ENCODE data around the gene SCT.

Gene SCT

DNA sequence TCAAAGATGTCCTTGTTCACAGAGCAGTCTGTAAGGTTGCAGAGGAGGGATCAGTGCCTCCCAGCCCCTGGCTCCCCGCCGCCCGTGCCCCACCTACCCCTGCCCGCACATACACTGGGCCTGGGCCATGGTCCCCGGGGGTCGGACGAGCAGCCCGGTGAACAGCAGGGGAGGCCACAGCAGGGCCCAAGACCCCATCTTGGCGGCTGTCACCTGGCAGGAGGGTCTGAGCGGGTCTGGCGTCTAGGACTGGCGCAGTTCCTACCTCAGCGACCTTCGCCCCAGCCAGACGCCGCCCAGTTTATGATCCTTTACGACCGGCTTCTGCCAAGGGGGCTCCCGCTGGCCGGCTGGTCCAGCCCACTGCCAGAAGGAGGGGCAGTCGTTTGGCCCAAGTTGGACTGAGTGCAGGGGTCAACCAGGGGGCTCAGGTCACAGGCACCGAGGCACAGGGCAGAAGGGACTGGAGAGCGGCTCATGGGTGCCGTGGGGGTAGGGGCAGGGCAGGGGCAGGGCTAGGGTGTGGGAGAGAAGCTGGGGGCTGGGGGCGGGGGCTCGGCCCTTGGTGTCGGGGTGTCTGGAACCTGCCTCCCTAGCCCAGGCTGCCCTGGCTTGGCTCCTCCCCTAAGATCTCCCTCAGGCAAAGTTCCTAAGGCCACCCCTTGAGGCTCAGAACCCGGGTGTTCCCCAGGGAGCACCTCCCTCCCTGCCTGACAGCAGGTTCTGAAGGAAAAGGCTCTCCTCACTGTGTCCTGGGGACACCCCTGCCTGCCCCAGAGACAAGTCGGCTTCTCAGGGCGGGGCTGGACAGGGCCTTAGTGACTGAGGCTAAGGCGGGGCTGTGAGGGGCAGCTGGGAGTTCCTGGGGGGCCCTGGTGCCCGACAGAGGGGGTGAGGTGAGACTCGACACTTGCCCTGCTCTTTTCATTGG is 2.0 kb downstream of the SCT start, which contains the start of gene CDHR5:
TSS of gene CDHR5 (minus strand) at position 251 of the 931 bp plus-strand sequence. CDS start at position 198, 53 bp downstream.
- Mint-ChIP-seq H3K27me3 (peaks cover 32% of the 10 kb centered on the region), H3K27ac (ENCODE audit: low read depth) (no peak within 1 kb of the TSS), H3K4me1 (peaks cover 22% of the 10 kb centered on the region), H3K4me3 (no peak within 1 kb of the TSS), H3K36me3 (ENCODE audit: insufficient read depth) (peaks cover 18% of the 10 kb centered on the region), H3K9me3 (no peaks in the 10 kb centered on the region)
- ATAC-seq (replicated peaks; ENCODE audit: extremely low read depth, poor library complexity, severe bottlenecking) (no peak), DNase-seq (ENCODE audit: low spot score in 2 of 2) (no peak)

DNA sequence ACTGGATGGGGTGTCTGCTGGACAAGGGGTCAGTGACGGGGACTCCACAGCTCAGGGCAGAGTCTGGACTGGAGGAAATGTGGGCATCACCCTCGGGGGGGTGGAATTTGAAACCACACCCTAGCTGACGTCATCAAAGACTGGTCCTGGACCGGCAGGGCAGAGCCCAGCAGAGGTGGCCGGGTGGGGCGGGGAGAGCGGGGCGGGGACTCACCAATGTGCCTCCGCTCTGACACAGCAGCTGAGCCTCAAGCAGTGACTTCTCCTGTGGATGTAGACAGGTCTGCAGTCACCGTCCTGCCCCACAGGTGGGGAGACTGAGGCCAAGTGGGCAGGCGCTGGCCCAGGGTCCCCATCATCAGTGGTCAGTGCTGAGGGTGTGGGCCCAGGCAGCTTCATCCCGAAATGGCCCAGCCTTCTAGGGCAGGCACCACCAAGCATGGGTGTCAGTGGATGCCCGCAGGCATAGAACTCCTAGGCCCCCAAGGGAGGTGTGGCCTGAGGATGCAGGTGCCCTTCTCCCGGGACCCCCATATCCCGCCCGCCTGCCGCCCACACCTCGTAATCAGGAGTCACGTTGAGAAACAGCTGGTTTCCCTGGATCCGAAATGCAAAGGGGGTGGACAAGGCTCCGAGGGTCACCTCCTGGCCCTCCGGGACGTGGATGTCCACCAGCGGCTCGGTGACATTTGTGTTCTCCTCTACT is 2.8 kb downstream of the SCT start:
- peaks cover 23% of the 10 kb centered on the region for H3K36me3 Mint-ChIP-seq (ENCODE audit: insufficient read depth)
- peaks cover 27% of the 10 kb centered on the region for H3K27me3 Mint-ChIP-seq
- no peaks in the 10 kb centered on the region for H3K9me3 Mint-ChIP-seq
- DNase-seq (ENCODE audit: low spot score in 2 of 2) (no peak), ATAC-seq (replicated peaks; ENCODE audit: extremely low read depth, poor library complexity, severe bottlenecking) (no peak)
- H3K4me3 Mint-ChIP-seq, result no peak overlapping the region
- H3K4me1 Mint-ChIP-seq, result peaks cover 17% of the 10 kb centered on the region
- H3K27ac Mint-ChIP-seq (ENCODE audit: low read depth), result no peak overlapping the region

DNA sequence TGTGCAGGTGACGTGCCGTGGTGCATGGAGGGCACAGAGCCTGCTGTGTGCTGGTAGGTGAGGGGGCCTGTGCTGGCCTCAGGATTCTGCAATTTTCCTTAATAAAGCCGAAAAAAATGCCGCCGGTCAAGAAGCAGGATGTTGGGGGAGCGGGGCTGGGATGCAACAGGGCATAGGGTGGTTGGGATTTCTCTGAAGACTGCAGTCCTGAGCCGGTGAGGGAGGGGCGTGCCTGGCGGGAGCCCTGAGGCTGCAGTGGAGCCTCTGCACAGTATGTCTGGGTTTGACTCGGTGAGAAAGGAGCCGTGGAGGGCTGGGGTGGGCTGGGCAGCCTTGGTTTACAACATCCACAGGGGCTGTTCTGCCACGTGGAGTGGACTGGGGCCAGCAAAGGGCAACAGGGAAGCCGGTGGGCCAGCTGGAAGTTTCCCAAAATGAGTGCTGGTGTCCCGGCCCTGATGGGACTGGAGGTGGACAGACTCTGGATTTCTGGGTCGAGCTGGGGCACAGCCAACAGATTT is 3.6 kb downstream of the SCT start:
- Mint-ChIP-seq H3K4me3 (no peak overlapping the region), H3K27ac (ENCODE audit: low read depth) (no peak overlapping the region), H3K4me1 (peaks cover 10% of the 10 kb centered on the region), H3K36me3 (ENCODE audit: insufficient read depth) (peaks cover 23% of the 10 kb centered on the region), H3K27me3 (peaks cover 20% of the 10 kb centered on the region), H3K9me3 (no peaks in the 10 kb centered on the region)
- ATAC-seq (replicated peaks; ENCODE audit: extremely low read depth, poor library complexity, severe bottlenecking) (no peak), DNase-seq (ENCODE audit: low spot score in 2 of 2) (no peak)

- Mint-ChIP-seq H3K36me3 (ENCODE audit: insufficient read depth) (peaks cover 21% of the 10 kb centered on the region), H3K9me3 (no peaks in the 10 kb centered on the region), H3K27me3 (peaks cover 9% of the 10 kb centered on the region), H3K4me3 (no peak overlapping the region), H3K4me1 (no peaks in the 10 kb centered on the region), H3K27ac (ENCODE audit: low read depth) (no peak overlapping the region)
- DNase-seq (ENCODE audit: low spot score in 2 of 2), result no peak
- no peak for ATAC-seq (replicated peaks; ENCODE audit: extremely low read depth, poor library complexity, severe bottlenecking)
These were observed 5.1 kb downstream of the SCT start for GRCh38 chr11:621838-622237.

- ATAC-seq (replicated peaks; ENCODE audit: extremely low read depth, poor library complexity, severe bottlenecking) (no peak), DNase-seq (ENCODE audit: low spot score in 2 of 2) (no peak)
- H3K36me3 Mint-ChIP-seq (ENCODE audit: insufficient read depth), result peaks cover 18% of the 10 kb centered on the region
- H3K27me3 Mint-ChIP-seq, result peaks cover 9% of the 10 kb centered on the region
- no peaks in the 10 kb centered on the region for H3K9me3 Mint-ChIP-seq
- peaks cover 6% of the 10 kb centered on the region for H3K4me1 Mint-ChIP-seq
- no peak overlapping the region for H3K27ac Mint-ChIP-seq (ENCODE audit: low read depth)
- no peak overlapping the region for H3K4me3 Mint-ChIP-seq
These were observed 5.8 kb downstream of the SCT start for GRCh38 chr11:620935-621814.

DNA sequence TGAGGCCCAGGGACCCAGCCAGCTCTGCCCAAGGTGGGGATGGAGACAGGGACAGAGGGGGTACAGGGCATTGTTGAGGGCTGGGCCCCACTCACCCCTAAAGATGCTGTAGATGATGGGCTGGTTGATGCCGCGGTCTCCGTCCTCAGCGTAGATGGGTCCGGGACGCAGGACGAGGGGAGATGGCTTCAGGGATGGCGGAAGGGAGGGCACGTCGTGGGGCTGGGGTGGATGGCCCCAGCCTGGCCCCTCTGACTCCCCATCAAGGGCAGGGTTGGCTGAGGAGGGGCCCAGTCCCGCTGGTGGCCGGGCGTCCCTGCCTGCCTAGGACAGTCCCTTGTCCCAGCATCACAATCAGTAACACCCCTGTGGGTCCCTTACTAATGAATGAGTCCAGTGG is 6.8 kb downstream of the SCT start:
- H3K4me1 Mint-ChIP-seq, result peaks cover 11% of the 10 kb centered on the region
- no peak overlapping the region for H3K4me3 Mint-ChIP-seq

DNA sequence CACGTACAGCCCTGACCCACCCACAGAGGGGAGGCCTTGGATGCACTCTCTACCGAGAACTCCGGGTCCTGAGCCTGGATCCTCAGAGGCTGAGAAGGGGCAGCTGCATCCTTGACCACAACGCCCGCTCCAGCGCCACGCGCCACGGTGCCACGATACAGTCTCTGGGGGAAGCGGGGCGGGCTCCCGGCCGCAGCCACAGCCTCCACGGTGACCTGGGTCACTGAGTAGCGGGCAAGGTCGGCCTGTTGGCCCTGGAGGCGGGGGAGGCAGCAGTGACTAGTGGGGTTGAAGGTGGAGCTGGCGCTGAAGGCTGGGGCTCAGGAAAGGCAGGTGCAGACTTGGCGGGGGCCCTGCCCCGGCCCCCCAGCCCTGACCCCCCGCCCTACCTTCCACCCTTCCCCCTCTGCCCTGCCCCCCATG is 7.3 kb downstream of the SCT start:
- Mint-ChIP-seq H3K4me1 (peaks cover 11% of the 10 kb centered on the region), H3K27ac (ENCODE audit: low read depth) (no peak overlapping the region), H3K27me3 (peaks cover 9% of the 10 kb centered on the region), H3K36me3 (ENCODE audit: insufficient read depth) (peaks cover 24% of the 10 kb centered on the region), H3K9me3 (no peaks in the 10 kb centered on the region), H3K4me3 (no peak overlapping the region)
- DNase-seq (ENCODE audit: low spot score in 2 of 2), result no peak
- no peak for ATAC-seq (replicated peaks; ENCODE audit: extremely low read depth, poor library complexity, severe bottlenecking)

More for the DNA sequence above, 6.8 kb downstream of the SCT start:
- DNase-seq (ENCODE audit: low spot score in 2 of 2), result no peak
- H3K36me3 Mint-ChIP-seq (ENCODE audit: insufficient read depth), result peaks cover 23% of the 10 kb centered on the region
- H3K27ac Mint-ChIP-seq (ENCODE audit: low read depth), result no peak overlapping the region
- no peaks in the 10 kb centered on the region for H3K9me3 Mint-ChIP-seq
- no peak for ATAC-seq (replicated peaks; ENCODE audit: extremely low read depth, poor library complexity, severe bottlenecking)
- H3K27me3 Mint-ChIP-seq, result peaks cover 9% of the 10 kb centered on the region

DNA sequence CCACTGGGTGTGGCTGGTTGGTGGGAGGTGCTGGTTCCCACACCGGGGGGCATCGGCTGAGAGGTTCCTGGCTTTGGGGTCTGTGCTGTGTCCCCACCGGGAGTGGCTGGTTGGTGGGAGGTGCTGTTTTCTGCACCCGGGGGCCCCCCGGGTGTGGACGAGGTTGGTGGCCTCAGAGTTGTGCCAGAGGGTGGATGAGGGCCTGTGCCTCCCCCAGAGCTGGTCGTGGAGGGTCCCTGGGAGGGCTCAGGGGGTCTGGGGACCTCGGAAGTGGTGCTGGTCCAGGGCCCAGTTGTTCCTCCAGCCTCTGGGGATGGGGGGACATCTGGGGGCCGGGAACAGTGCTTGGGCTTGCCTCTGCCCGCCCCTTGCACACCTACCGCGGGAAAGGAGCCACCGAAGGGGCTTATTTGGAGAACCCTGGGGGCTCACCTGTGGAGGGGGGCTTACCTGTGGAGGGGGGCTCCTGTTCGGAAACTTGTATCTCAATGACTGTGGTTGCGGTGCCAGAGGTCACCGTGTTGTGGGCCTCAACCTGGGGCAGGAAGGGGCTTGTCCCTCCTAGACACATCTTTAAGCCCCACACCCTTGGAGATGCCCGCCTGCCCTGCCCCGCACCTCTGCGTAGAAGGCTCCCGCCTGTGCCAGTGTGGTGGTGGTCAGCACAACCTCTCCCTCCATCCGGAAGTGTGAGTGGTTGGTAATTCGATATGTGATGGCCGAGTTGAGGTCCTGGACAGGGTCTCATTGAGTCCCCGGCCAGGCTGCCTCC is 7.9 kb downstream of the SCT start:
- no peaks in the 10 kb centered on the region for H3K9me3 Mint-ChIP-seq
- peaks cover 27% of the 10 kb centered on the region for H3K36me3 Mint-ChIP-seq (ENCODE audit: insufficient read depth)
- H3K27me3 Mint-ChIP-seq, result peaks cover 9% of the 10 kb centered on the region
- no peak for ATAC-seq (replicated peaks; ENCODE audit: extremely low read depth, poor library complexity, severe bottlenecking)
- no peak overlapping the region for H3K27ac Mint-ChIP-seq (ENCODE audit: low read depth)
- peaks cover 16% of the 10 kb centered on the region for H3K4me1 Mint-ChIP-seq
- no peak overlapping the region for H3K4me3 Mint-ChIP-seq
- no peak for DNase-seq (ENCODE audit: low spot score in 2 of 2)

- DNase-seq (ENCODE audit: low spot score in 2 of 2), result no peak
- peaks cover 3% of the 10 kb centered on the region for H3K27me3 Mint-ChIP-seq
- H3K4me1 Mint-ChIP-seq, result peaks cover 18% of the 10 kb centered on the region
- no peak overlapping the region for H3K27ac Mint-ChIP-seq (ENCODE audit: low read depth)
- peaks cover 26% of the 10 kb centered on the region for H3K36me3 Mint-ChIP-seq (ENCODE audit: insufficient read depth)
- H3K4me3 Mint-ChIP-seq, result no peak overlapping the region
- no peak for ATAC-seq (replicated peaks; ENCODE audit: extremely low read depth, poor library complexity, severe bottlenecking)
- H3K9me3 Mint-ChIP-seq, result no peaks in the 10 kb centered on the region
These were observed 8.9 kb downstream of the SCT start for GRCh38 chr11:617912-618682.

DNA sequence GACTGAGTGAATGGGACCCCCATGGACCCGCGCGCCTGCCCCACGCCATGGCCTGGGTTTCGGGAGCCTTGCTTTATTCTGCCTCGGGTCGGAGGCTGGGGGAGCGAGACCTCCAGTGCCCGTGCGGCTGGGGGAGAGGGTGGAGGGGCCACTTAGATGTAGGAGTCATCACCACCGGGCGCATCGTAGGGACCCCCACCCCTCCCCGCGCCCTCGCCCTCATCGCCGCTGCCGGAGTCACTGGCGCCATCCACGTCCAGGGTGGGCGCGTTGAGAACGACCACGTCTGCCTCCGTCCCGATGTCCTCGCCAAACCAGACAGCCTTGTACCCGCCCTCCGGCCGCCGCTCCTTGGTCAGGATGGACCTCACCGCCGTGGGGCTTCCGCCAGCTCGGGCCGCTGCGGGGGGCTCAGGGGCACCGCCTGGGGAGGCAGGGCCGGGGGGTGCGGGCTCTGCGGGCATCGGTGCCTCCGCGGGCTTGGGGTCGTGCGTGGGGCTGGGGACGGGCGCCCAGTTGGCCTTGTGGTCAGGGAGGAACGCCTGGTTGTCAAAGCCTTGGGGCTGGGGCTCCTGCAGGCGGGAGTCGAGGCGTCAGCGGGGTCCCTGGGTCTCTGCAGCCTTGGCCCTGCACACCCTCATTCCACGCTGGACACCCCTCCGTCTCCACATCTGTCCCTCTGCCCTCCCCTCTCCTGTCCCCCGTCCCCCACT is 9.6 kb downstream of the SCT start:
- DNase-seq (ENCODE audit: low spot score in 2 of 2), result no peak
- H3K4me3 Mint-ChIP-seq, result no peak overlapping the region

More for the DNA sequence above, 9.6 kb downstream of the SCT start:
- Mint-ChIP-seq H3K36me3 (ENCODE audit: insufficient read depth) (peaks cover 31% of the 10 kb centered on the region), H3K9me3 (no peaks in the 10 kb centered on the region), H3K27ac (ENCODE audit: low read depth) (no peak overlapping the region), H3K4me1 (peaks cover 18% of the 10 kb centered on the region), H3K27me3 (no peaks in the 10 kb centered on the region)
- ATAC-seq (replicated peaks; ENCODE audit: extremely low read depth, poor library complexity, severe bottlenecking), result no peak

All from central memory CD8-positive, alpha-beta T cell (primary cell).